Duodenal mucosa (tissue), 2 donors: ENCODE data around the gene SLC8B1.

Experiments
- H3K27ac ChIP-seq: one replicate; pipeline ENCODE4 v1.7.0; 2013; ENCODE audit warnings: low read depth, low read length
- H3K27me3 ChIP-seq, 2 donors: one replicate each; pipeline ENCODE4 v1.7.0; 2013; ENCODE audit warnings: low read length in 2 of 2, control low read depth in 1 of 2; ENCODE audit not compliant: insufficient read depth in 2 of 2, control insufficient read depth in 1 of 2
- H3K36me3 ChIP-seq, 2 donors: one replicate each; pipeline ENCODE4 v1.7.0; 2013; ENCODE audit warnings: low read length in 2 of 2, control low read depth in 1 of 2; ENCODE audit not compliant: insufficient read depth in 2 of 2, control insufficient read depth in 1 of 2
- H3K4me1 ChIP-seq, 2 donors: one replicate each; pipeline ENCODE4 v1.7.0; 2013; ENCODE audit warnings: low read length in 2 of 2, control low read depth in 1 of 2; ENCODE audit not compliant: insufficient read depth in 2 of 2, control insufficient read depth in 1 of 2
- H3K4me3 ChIP-seq, 2 donors: one replicate each; pipeline ENCODE4 v1.7.0; 2013; ENCODE audit warnings: low read length in 2 of 2, low read depth in 1 of 2
- H3K9ac ChIP-seq, 2 donors: one replicate each; pipeline ENCODE4 v1.7.0; 2013; ENCODE audit warnings: low read length in 2 of 2, low read depth in 1 of 2
- H3K9me3 ChIP-seq, 2 donors: one replicate each; pipeline ENCODE4 v1.7.0; 2013; ENCODE audit warnings: low read length in 2 of 2, control low read depth in 1 of 2; ENCODE audit not compliant: control insufficient read depth in 1 of 2

SLC8B1 gene

GRCh38 chr12:113296557-113297213 lies 38.2 kb downstream of the SLC8B1 start:
- Histone ChIP-seq H3K4me1 (peaks cover 5 to 13% of the 10 kb centered on the region in 2 donors), H3K4me3 (no peak overlapping the region), H3K9ac (no peak overlapping the region), H3K27ac (no peak overlapping the region), H3K27me3 (no peaks in the 10 kb centered on the region), H3K9me3 (no peaks in the 10 kb centered on the region), H3K36me3 (peaks cover 22 to 51% of the 10 kb centered on the region in 2 donors)

DNA sequence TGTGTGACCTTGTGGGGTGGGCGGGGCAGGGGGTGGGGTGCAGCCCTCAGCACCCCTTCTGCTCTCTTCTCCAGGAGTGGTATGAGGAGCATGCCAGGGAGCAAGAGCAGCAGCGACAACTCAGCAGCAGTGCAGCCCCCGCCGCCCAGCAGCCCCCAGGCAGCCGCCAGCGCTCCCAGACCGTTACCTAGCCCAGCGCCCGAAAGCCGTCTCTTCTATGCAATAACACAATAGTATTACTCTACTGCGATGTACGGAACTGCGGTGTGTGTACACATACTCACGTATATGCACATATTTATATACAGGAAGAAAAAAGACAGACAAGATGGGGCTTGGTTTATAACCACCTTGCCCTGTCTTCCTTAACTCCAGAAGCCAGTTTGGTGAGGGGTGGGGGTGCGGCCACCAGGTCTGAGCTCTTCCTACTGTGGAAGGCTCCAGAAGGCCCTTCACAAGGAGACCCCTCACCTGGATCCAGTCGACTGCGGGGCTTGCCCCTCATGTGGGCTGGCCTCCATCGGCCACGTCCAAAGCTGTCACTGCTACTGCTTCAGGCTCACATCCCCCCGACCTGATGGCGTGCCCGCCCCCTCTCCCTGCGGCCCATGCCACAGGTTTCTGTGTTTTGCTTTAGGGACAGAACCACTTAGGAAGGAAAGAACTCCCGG lies 38.9 kb downstream of the SLC8B1 start:
- Histone ChIP-seq H3K27ac (no peak overlapping the region), H3K27me3 (no peaks in the 10 kb centered on the region), H3K4me3 (no peak overlapping the region), H3K36me3 (peaks cover 29 to 56% of the 10 kb centered on the region in 2 donors), H3K9me3 (no peaks in the 10 kb centered on the region), H3K4me1 (peaks cover 5 to 13% of the 10 kb centered on the region in 2 donors), H3K9ac (no peak overlapping the region)

GRCh38 chr12:113293100-113293499 lies 41.8 kb downstream of the SLC8B1 start:
- no peaks in the 10 kb centered on the region for H3K4me1 ChIP-seq
- H3K27me3 ChIP-seq = no peaks in the 10 kb centered on the region
- H3K9me3 ChIP-seq = no peaks in the 10 kb centered on the region
- H3K36me3 ChIP-seq = peaks cover 41 to 82% of the 10 kb centered on the region in 2 donors
- no peak overlapping the region for H3K4me3 ChIP-seq
- H3K27ac ChIP-seq = no peak overlapping the region
- H3K9ac ChIP-seq = no peak overlapping the region

- no peaks in the 10 kb centered on the region for H3K4me1 ChIP-seq
- no peaks in the 10 kb centered on the region for H3K9me3 ChIP-seq
Measured at GRCh38 chr12:113292547-113292946, 42.4 kb downstream of the SLC8B1 start.

GRCh38 chr12:113292091-113292490 lies 42.8 kb downstream of the SLC8B1 start:
- Histone ChIP-seq H3K36me3 (peaks cover 46 to 87% of the 10 kb centered on the region in 2 donors), H3K9me3 (no peaks in the 10 kb centered on the region), H3K4me1 (no peaks in the 10 kb centered on the region), H3K27ac (no peak overlapping the region), H3K27me3 (no peaks in the 10 kb centered on the region), H3K9ac (no peak overlapping the region), H3K4me3 (no peak overlapping the region)

More at GRCh38 chr12:113292547-113292946, 42.4 kb downstream of the SLC8B1 start:
- no peak overlapping the region for H3K27ac ChIP-seq
- H3K36me3 ChIP-seq = peaks cover 41 to 85% of the 10 kb centered on the region in 2 donors
- no peak overlapping the region for H3K4me3 ChIP-seq
- no peaks in the 10 kb centered on the region for H3K27me3 ChIP-seq
- no peak overlapping the region for H3K9ac ChIP-seq

DNA sequence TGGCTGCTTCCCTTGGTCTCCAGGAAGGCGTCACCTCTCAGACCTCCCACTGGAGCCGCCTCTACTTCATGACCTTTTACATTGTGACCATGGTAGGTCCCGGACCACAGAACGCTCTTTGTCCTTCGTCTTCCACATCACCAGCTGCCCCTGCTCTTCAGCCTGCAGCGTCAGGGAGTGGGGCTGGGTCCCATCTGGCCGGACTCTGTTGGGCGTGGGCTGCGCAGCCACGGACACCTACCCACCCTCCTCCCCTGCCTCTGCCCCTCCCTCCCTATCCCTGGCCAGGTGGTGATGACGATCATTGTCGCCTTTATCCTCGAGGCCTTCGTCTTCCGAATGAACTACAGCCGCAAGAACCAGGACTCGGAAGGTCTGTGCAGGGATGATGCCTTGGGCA lies 43.3 kb downstream of the SLC8B1 start:
- Histone ChIP-seq H3K27me3 (no peaks in the 10 kb centered on the region), H3K9me3 (no peaks in the 10 kb centered on the region), H3K9ac (no peak overlapping the region), H3K27ac (no peak overlapping the region), H3K4me1 (no peaks in the 10 kb centered on the region), H3K36me3 (peaks cover 47 to 87% of the 10 kb centered on the region in 2 donors), H3K4me3 (no peak overlapping the region)

DNA sequence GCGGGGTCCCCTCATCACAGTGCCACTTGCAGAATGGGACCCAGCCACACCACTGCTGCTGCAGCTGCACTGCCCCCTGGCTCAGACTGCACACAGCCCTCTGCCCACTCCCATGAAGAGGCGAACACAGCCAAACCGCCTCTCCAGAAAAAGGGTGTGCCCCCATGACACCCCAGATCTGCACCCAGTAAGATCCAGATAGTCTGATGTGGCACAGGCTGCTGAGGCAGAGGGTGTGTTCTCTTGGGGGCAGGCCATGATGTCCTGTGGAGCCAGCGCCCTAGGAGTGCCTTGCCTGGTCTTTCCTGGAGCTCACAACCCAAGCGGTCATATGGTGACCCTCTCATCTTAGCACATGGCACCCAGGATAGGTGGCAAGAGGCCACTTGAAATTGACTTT lies 44.4 kb downstream of the SLC8B1 start:
- no peaks in the 10 kb centered on the region for H3K4me1 ChIP-seq
- H3K27ac ChIP-seq = no peak overlapping the region
- peaks cover 54 to 89% of the 10 kb centered on the region in 2 donors for H3K36me3 ChIP-seq

DNA sequence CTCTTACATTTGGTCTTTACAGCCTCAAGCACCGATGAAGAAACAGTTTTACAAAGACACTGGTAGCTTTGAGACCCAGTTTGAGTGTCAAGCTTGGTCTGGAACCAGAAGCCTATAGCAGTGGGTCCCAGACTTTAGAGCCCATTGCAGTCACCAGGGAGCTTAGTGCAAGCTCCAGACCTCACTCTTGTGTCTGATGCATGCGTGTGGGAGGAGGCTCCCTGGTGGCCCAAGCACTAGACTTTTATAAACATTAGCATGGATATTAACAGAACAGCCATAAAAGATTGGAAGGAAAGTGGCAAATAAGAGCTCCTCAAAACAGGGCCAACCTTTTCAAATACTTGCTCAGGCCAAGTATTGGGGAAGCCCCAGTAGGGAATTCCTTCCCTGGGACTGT lies 45.5 kb downstream of the SLC8B1 start:
- H3K4me1 ChIP-seq = no peaks in the 10 kb centered on the region
- no peak overlapping the region for H3K9ac ChIP-seq
- H3K9me3 ChIP-seq = no peaks in the 10 kb centered on the region
- no peak overlapping the region for H3K27ac ChIP-seq
- H3K4me3 ChIP-seq = no peak overlapping the region
- peaks cover 60 to 92% of the 10 kb centered on the region in 2 donors for H3K36me3 ChIP-seq
- H3K27me3 ChIP-seq = no peaks in the 10 kb centered on the region

More for the DNA sequence above, 44.4 kb downstream of the SLC8B1 start:
- no peak overlapping the region for H3K9ac ChIP-seq
- no peaks in the 10 kb centered on the region for H3K9me3 ChIP-seq
- H3K4me3 ChIP-seq = no peak overlapping the region
- no peaks in the 10 kb centered on the region for H3K27me3 ChIP-seq

DNA sequence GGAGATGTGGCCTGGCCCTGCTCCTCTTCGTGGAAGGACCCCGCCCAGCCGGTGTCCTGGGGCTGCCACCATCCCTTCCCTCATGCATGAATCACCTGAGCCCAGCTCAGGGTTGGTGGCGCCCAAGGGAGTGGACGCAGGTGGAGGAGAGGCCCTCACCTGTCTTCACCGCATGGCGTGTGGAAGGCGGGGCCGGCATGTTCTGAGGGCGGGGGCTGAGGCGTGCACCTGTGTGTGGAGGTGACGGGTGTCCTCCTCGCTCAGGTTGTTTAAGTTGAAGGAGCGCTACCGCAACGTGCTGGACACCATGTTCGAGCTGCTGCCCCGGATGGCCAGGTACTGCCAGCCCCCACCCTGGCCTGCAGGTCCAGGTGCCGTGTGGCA lies 47.0 kb downstream of the SLC8B1 start:
- Histone ChIP-seq H3K9ac (no peak overlapping the region), H3K9me3 (no peaks in the 10 kb centered on the region), H3K4me3 (no peak overlapping the region), H3K4me1 (no peaks in the 10 kb centered on the region), H3K27ac (no peak overlapping the region), H3K36me3 (peaks cover 56 to 97% of the 10 kb centered on the region in 2 donors), H3K27me3 (no peaks in the 10 kb centered on the region)

DNA sequence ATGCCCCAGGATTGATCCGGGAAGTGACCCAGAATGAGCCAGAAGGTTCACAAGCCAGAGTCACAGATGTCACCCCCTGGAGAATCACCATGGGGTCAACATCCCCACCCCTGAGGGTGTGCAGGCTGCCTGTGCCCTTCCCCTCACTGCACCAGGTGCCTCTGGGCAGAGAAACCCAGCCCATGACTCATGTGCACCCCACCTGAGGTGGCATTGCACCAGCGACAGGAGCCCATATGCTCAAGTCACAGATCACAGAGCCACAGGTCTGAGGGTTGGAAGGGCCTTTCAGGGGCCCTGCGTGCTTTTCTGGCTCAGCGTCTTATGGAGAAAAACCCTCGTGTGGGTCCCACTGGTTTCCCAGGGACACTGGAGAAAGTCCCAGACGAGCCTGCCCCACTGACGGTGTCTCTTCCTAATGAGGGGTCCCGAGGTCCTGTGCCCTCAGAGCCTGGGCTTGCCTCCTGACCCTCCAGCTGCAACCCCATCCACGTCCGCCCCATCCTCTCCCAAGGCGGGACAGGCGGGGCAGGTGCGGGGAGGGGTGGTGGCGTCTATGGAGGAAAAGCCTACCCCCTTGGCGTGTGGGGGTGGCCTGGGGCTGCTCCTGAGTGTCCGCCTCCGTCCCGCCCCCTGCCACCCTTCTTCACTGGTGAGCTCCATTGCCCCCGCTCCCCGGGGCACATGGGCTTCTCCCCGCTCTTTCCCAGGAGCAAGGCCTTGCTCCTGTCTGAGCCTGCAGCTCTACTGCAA lies 47.6 kb downstream of the SLC8B1 start:
- Histone ChIP-seq H3K27ac (no peak overlapping the region), H3K27me3 (no peaks in the 10 kb centered on the region), H3K4me3 (no peak overlapping the region), H3K4me1 (no peaks in the 10 kb centered on the region), H3K9me3 (no peaks in the 10 kb centered on the region), H3K36me3 (peaks cover 50 to 92% of the 10 kb centered on the region in 2 donors), H3K9ac (no peak overlapping the region)
